ENCODE results near the gene LAD1. TPM values are rescaled to one million over a fixed set of nuclear protein-coding genes. Genes with fewer than 3 reads are reported as not detected.

LAD1 gene
- total and polyA plus RNA-seq, 9 of the 15 experiments (the other 6 are each of a cell fraction or from before 2014, with no cell fraction given): 0.31 TPM; not detected in 8

- TF ChIP-seq CHD7 (IDR thresholded peaks at IDR 0.05; ENCODE audit: low read depth, low read length) (no peak), MLX (CRISPR knock-in tag; conservative IDR thresholded peaks at IDR 0.05) (no peak), HDAC6 (IDR thresholded peaks at IDR 0.05; ENCODE audit: low read depth, low read length) (no peak), MIER1 (IDR thresholded peaks at IDR 0.05; ENCODE audit: low read depth) (no peak)
Measured at GRCh38 chr1:201335901-201336300, 63.2 kb downstream of the LAD1 start (continued).

All from K562 (cell line).